WTC11 (cell line): ENCODE results near the gene GDAP1L1.

ENCODE experiments used
- ATF2 ChIP-seq: sonication (generic); formaldehyde crosslinking; IDR thresholded peaks from 2 replicates; pipeline ENCODE4 v1.8.1; 2022; ENCODE audit warnings: low read depth, missing genetic modification reagents, borderline replicate concordance
- CTCF ChIP-seq: fragments of 200-600 bp; IDR thresholded peaks from 2 replicates; pipeline ENCODE4 v1.8.0; 2022; ENCODE audit warnings: antibody characterized with exemption
- FOXJ3 ChIP-seq: sonication (generic); formaldehyde crosslinking; IDR thresholded peaks from 2 replicates; pipeline ENCODE4 v1.9.0; 2021; ENCODE audit warnings: missing genetic modification reagents, mild to moderate bottlenecking, borderline replicate concordance
- IRF2 ChIP-seq: sonication (generic); formaldehyde crosslinking; IDR thresholded peaks from 2 replicates; pipeline ENCODE4 v1.8.0; 2022; ENCODE audit warnings: low read depth, missing genetic modification reagents, borderline replicate concordance
- JUN ChIP-seq: sonication (generic); formaldehyde crosslinking; IDR thresholded peaks from 2 replicates; pipeline ENCODE4 v1.8.0; 2023; ENCODE audit warnings: mild to moderate bottlenecking, missing genetic modification reagents
- MAX ChIP-seq: sonication (generic); formaldehyde crosslinking; IDR thresholded peaks from 2 replicates; pipeline ENCODE4 v1.8.0; 2022; ENCODE audit warnings: mild to moderate bottlenecking, missing genetic modification reagents
- PRDM15 ChIP-seq: sonication (generic); formaldehyde crosslinking; IDR thresholded peaks from 2 replicates; pipeline ENCODE4 v1.8.0; 2022; ENCODE audit warnings: missing genetic modification reagents
- SP1 ChIP-seq: sonication (generic); formaldehyde crosslinking; conservative IDR thresholded peaks from 2 replicates; pipeline ENCODE4 v1.8.1; 2022; ENCODE audit warnings: missing genetic modification reagents
- TP53 ChIP-seq: sonication (generic); formaldehyde crosslinking; IDR thresholded peaks from 2 replicates; pipeline ENCODE4 v1.8.1; 2023; ENCODE audit warnings: mild to moderate bottlenecking, missing genetic modification reagents
- ZNF396 ChIP-seq: fragments of 250-450 bp; sonication (Bioruptor Pico); IDR thresholded peaks from 2 replicates; pipeline ENCODE4 v1.8.0; 2021; ENCODE audit warnings: mild to moderate bottlenecking, moderate library complexity, borderline replicate concordance
- ZSCAN18 ChIP-seq: fragments of 250-450 bp; sonication (Bioruptor Pico); IDR thresholded peaks from 2 replicates; pipeline ENCODE4 v2.1.2; 2022; ENCODE audit warnings: mild to moderate bottlenecking, moderate library complexity

- no peak for TF ChIP-seq SP1 (CRISPR knock-in tag)
- no peak for TF ChIP-seq CTCF
- no peak for TF ChIP-seq JUN
- TF ChIP-seq MAX (CRISPR knock-in tag): no peak
- TF ChIP-seq ATF2 (CRISPR knock-in tag): no peak
- no peak for TF ChIP-seq ZSCAN18 (CRISPR knock-in tag)
- no peak for TF ChIP-seq FOXJ3 (CRISPR knock-in tag)
- TF ChIP-seq ZNF396: no peak
- TF ChIP-seq IRF2: no peak
- TF ChIP-seq TP53 (CRISPR knock-in tag): no peak
- TF ChIP-seq PRDM15 (CRISPR knock-in tag): no peak
Measured at GRCh38 chr20:44319839-44320422, 72.8 kb downstream of the GDAP1L1 start.
